ENCODE measurements around the gene H1-8. TPM values are rescaled to one million over a fixed set of nuclear protein-coding genes. Genes with fewer than 3 reads are reported as not detected.
"Not testable (repeated sequence)": the region's sequence is repeated elsewhere in the genome, so short reads cannot be mapped to it uniquely, and the experiment has no call there.

The H1-8 gene, protein sequence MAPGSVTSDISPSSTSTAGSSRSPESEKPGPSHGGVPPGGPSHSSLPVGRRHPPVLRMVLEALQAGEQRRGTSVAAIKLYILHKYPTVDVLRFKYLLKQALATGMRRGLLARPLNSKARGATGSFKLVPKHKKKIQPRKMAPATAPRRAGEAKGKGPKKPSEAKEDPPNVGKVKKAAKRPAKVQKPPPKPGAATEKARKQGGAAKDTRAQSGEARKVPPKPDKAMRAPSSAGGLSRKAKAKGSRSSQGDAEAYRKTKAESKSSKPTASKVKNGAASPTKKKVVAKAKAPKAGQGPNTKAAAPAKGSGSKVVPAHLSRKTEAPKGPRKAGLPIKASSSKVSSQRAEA
- not detected for total RNA-seq

DNA sequence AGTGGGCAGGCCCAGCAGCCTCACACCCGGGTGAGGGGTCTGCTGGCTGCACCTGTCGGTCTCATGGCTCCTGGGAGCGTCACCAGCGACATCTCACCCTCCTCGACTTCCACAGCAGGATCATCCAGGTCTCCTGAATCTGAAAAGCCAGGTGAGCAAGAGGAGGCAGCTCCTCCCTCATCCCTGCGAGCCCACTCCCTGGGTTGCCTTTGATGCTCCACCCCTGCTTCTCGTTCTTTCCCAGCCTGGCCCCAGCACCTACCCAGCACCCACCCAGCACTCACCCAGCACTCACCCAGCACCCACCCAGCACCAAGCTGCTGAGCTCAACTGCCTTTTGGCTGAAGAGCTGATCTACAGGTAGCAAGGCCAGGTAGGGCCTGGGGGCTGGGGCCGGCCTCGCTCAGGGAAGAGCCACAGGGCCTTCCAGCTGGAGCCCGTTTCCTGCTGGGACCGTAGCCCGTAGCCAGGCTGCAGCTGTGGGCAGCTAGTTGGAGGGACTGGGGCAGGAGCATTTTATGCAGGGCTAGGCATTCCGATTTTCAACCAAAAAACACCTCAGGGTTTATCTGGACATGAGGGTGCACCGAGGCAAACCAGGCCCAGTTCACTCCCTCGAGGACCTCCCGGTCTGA, at the start of gene H1-8:
Gene H1-8, plus strand, starts transcription at position 20 of the 635 bp plus-strand sequence. Its CDS starts 44 bp downstream, at position 64.
- DNase-seq: no peak

DNA sequence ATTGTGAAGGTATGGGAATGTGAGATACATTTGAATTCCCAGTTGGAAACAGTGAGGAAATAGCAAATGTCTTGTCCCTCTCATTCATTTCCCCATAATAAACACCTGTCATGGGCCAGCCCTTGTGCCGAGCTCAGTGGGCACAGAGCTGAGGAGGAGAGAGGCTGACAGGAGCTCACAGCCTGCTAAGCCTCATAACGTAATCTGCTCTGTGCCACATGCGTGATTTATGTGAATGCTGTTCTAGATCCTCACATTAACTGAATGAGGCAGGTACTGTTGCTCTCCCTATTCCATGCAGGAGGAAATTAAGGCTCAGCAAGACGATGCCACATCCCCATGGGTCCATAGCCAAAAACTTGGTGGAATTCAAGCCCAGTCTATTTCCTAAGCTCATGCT, 49.8 kb upstream of the H1-8 start:
- no peak for DNase-seq

DNA sequence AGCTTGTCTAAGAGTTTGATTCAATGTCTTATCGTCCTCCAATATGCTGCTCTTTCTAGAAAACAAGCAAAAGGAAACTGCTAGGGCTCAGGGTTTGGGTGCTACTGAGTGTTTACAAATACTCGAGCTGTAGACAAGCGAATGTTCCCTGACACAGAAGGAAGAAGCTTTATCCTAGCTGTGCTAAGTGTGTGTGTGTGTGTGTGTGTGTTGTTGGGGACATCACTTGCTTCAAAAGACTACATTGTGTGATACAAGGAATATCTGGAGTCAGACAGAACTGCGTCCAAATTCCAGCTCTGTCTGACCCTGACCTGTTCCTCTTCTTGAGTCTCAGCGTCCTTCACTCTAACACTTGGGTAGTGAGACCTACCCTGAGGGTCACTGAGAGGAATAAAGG, 48.5 kb upstream of the H1-8 start:
- not testable (repeated sequence) for DNase-seq

DNA sequence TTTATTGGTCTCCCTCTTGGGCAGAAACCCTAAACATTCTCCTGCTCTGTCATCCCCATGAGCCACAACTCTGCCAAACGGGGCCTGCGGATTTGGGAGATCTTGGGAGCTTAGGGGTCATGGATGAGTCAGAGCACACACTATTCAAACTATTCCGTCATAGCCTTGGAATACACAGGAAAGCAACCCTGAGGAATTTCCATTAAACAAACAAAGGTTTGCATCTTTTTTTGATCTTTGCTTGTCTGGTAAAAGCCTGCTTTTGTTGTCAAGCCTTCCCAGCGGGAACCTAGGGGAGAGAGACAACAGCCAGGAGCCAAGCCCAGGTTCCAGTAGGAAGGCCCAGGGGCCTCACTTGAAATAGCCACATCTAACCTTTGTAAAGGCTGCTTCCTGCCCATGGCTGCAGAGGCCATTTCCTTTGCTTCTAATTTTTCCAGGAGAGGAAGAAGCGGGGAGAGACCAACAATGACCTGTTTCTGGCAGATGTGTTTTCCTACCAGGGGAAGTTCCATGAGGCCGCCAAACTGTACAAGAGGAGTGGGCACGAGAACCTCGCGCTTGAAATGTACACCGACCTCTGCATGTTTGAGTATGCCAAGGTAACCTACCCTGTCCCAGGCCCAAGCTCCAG, 47.9 kb upstream of the H1-8 start:
- DNase-seq: not testable (repeated sequence)

DNA sequence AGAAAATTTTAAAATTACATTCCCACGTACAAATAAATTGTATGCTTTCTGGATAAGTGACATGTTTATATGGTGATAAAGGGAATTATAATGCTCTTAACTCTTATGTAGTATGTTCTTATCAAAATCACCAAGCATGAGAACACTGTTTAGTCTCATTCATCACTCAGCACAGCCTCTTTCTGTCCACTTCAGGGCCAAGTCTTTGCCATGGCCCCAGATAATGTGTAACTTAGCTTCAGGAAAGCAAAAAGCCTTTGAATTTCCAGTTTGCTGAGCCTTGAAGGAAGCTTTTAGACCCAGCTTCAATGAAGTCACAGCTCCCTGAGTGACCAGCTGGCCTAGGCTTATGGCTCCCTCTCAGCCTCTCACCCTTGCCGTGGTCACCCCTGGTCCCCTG, 45.1 kb upstream of the H1-8 start:
- not testable (repeated sequence) for DNase-seq

DNA sequence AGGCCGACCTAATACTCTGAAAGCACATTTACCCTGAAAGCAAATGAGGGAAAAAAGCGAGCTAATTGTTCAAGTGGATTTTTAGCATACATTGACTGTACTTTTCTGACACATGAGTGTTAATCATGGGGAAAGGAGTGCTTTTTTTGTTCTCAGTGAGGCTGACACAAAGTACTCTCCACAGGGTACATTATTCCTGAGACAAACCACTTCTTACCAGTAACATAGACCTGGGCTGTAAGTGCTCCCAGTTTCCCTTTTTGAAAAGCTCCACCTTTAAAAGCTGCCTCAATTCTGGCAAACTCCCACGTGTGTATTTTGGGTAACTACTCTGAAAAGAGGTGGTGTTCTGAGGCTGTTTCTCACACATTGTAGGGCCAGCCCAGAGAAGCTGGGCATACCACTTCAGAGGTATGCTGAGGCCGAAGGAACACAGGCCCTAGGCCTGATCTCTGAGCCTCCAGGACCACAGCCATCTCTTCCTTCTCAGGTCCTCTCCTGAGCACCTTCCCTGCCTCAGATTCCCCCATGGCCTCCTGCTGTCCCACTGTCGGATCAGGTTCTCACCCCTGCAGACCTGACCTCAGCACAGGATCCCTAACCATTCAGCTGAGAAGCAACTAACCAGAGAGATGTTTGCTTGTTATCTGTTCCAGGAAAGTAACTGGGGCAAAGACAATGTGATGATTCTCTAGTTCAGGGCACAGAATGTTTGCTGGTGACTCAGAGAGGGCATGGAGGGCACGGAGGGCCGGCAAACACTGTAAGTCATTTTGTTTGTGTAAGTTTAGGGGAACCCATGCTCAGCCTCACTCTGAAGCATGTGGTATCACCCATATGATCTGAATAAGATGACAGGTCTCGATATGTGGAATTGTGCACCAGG, 44.1 kb upstream of the H1-8 start:
- DNase-seq: peak; percentile 19

DNA sequence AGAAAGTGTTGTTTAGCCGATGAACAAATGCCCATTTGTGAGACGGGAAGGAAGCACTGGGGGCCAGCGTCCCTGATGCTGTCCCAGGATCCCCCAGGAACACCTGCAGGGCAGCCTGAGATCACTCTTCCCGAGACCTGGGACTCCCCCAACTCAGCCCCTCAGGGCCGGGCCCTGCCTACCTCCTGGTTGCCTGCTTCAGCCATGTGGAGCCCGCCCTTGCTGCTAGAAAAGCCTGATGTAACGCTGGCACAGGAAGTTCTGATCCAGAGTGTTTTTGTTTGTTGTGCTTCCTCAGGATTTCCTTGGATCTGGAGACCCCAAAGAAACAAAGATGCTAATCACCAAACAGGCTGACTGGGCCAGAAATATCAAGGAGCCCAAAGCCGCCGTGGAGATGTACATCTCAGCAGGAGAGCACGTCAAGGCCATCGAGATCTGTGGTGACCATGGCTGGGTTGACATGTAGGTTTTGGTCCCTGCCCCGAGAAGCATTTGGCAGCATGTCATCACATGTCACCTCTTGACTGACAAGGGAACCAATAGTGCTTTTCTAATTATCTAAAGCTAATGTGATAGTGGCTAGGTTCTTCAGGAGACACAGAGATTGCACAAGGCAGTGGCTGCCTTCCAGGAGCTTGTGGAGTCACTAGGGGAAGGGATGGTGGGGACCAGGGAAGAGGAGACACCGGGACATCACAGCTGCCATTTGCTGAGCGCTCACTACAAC, 43.2 kb upstream of the H1-8 start:
- not testable (repeated sequence) for DNase-seq

DNA sequence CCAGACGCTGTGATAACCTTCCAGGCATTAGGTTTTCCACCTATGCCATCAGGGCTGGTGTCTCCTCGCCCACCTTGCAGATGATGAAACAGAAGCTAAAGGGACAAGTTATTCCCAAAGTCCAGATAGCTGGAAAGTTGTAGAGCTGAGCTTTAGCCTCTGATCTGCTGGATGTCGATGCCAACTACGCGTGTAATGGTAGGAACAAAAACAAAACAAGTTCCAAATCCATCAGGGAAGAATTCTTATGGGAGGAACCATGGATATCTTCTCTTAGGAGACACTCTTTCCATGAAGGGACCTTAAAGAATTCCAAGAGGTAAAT, 42.7 kb upstream of the H1-8 start:
- DNase-seq: no peak

DNA sequence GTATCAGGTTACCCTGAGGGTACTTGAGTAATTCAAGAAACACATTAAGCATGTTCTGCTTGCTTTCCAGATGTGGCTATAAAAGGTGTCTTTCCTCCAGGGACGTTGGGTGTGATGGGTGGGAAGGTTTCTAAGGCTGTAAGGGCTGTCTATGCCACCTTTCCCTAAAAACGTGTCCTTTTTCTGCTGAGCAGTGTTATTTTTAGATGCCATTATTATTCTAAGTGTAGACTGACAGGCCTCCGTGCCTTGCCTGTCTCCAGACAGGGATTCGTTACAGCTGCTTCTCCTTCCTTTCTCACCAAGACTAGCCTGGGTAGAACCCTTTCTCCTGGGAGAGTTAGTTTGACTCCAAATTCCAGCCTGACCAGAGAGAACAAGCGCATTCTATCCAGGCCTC, 41.3 kb upstream of the H1-8 start:
- no peak for DNase-seq

DNA sequence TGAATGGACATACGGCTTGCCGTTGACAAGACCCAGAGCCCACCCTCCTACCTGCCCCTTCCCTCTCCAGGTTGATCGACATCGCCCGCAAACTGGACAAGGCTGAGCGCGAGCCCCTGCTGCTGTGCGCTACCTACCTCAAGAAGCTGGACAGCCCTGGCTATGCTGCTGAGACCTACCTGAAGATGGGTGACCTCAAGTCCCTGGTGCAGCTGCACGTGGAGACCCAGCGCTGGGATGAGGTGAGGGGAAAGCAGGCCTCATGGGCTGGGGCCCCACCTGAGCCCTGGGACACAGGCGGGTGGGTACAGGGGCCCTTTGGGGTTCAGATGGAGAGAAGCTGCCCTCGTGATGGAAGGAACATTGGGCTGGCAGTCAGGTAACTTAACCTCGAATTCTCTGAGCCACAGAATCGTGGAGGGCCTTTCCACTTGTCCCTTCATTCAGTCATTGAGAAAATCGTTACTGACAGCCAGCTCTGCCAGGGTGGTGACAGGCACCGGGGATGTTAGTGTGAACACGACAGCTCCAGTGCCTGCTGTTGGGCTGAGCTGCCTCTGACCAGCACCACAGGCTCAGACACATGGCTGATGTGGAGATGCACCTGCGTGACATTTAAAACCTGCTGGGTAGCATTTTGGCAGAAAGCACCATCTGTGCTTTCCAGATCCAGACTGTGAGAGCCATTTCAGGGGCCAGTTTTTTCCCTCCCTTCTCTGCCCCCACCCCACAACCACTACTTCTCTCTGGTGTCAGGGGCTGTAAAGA, 40.1 kb upstream of the H1-8 start:
- no peak for DNase-seq

DNA sequence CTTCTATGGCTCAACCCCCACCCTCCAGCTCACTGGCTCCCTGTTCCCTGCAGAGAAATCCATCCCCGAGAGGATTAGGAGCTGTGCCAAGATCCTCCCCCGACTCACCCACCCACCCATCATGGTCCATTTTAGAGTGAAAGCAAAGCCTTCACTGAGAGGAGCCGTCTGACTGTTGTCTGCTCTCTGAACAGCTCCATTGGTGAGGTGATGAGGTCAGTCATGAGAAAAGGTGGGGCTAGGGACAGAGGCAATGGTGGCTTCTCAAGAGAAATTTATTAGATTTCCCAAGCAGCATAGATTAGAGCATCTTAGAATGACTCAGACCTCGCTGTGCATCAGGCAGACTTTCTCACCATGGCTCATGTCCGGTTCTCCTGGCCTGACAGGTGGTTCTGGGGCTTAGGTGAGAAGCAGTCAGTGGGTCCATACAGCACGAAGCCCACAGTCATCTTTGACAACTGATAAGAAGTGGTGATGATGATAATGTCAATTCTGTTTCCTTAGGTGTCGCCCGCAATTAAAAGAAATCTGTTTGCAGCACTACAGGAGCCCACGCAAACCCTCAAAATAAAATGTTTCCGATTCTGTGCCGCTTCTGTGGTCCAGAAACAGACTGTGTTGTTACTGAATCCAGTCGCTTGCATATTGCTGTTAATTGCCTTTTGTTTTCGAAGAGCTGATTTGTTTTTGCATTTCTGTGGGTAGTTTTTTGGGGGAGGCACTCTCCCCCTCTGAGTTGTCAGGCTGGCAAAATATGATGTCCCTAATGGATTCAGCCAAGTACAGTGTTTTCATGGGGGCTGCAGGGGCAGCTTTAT, 39.3 kb upstream of the H1-8 start:
- DNase-seq: no peak

DNA sequence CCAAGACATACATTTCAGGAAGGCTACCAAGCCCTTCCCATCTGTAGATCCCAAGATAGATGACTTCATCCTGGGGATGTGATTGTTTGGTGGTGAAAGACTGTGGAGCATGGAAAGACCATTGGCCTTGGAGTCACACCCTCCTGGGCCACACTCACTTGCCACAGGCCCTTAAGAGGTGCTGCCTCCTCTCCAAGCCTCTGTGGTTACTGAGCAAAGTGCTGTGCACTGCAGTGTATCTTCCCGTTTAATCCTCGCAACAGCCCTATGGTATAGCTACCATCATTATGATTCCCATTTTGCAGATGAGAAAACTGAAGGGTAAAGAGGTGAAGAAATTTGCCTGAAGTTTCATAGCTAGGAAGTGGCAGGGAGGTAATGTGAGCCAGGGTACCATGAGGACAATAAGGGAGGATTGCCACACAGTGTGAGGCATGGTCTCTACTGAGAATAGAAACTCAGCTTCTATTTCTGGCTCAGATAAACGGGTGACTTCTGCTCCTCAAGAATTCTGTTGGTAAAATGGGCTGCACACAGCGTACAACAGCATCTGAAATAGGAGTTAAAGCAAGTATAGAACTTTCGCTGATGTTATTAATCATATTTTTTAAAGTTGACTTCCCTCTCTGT, 38.4 kb upstream of the H1-8 start:
- DNase-seq: no peak

DNA sequence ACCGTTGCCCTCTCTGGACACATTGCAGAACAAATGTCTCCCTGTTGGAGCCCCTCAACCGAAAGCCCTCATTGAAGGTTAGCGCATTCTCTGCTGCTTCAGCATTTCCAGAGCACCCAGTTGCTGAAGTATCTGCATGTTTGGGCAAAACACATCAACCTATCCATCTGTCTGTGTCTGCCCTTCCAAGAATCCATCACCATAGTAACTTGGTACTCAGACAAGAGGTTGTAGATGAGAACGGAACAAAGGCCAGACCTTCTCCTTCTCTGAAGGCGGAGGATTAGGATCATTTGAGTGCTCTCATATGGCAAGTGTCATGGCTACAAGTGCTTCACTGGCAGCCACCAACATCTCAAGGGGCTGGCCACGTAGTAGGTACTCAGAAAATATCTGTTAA, 37.6 kb upstream of the H1-8 start:
- DNase-seq: no peak

DNA sequence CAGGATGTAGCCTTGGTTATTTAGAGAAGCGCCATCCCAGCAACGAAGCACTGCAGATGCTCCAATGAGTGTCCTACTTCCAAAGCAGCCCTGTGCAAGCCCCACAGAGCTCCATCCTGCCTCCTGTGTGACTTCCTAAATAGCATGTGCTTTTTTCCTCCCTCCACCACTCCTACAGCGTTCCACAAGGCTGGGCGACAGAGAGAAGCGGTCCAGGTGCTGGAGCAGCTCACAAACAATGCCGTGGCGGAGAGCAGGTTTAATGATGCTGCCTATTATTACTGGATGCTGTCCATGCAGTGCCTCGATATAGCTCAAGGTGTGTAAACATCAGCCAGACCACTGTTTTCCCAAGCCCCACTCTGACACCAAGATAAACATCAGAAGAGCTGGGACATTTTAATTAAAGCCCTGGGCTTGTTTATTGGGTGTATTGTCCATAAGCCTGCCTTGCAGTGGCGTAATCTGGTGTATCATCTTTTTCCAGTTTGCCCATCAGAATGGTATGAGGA, 36.7 kb upstream of the H1-8 start:
- DNase-seq: peak; percentile 61

DNA sequence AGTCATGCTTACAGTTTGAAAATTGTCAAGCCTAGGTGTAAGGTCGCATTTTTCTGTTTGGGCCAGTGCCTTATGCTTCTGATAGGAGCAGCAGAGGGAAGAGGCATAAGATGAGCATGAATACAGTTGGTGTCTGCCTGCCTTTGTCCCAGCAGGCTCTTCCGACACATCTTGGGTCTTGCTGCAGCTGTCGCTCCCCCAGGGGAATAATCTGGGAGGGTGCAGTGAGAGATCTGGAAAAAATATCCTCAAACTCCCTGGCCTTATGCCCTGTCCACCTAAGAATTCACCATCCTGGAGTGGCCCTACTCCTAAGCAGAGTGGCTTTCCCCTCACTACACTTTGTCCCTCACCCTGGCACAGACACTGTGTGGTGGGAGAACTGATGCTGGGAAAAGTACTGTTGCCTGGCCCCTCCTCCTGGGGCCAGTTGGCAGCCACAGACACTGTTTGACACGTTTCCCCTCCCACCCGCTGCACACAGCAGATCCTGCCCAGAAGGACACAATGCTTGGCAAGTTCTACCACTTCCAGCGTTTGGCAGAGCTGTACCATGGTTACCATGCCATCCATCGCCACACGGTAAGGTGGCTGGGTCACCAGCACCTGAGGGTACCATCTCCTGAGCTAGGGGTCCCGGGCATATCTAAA, 35.7 kb upstream of the H1-8 start:
- DNase-seq: peak; percentile 68

DNA sequence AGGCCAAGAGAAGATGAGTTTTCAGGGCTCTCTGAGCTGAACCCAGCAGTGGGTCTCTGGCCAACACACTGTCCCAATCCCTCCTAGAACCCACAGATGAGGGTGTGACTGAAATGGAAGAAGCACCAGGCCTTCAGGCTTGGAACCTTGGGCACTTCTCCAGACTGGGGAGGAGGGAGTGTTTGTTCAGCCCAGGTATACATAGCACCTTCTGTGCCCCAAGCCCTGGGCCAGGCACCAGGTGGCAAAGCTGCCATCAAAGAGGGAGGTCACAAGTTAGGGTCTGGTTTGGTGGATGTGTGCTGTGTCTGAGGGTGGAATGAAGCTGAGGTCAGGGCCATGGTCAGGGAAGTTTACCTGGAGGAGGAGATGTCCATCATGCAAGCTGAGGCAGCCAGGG, 30.4 kb upstream of the H1-8 start:
- no peak for DNase-seq

DNA sequence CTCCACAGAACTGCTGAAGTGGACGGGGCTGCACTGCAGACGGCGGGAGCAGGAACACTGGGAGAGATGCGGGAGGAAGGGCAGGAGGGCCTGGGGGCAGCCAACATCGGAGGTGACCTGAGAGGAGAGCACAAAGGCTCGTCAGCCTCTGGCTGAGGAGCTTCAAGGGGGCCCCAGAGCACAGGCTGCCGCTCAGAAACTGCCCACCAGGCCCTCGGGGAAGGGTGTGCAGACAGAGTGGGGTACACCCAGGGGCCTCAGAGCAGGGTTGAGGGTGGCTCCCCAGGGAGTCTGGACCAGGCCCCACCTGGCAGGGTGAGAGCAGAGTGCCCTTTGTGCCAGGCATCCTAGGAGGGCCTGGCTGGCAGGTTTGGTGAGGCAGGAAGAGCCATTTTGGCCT, 29.3 kb upstream of the H1-8 start:
- no peak for DNase-seq

DNA sequence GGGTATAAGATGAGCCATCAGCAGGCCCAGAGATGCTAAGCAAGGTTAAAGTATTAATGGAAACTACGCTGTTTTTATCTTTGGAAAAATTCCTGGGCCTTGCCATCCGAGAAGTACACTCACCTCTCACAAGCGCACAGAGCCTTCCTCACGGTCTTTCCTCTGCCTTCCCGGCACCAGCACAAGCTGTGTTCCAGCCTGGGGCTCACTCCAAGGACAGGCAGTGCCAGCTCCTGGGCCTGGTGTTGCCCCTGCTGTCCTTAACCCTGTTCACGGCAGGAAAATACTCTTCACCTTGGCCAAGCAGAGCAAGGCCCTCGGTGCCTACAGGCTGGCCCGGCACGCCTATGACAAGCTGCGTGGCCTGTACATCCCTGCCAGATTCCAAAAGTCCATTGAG, 28.9 kb upstream of the H1-8 start:
- DNase-seq: no peak

DNA sequence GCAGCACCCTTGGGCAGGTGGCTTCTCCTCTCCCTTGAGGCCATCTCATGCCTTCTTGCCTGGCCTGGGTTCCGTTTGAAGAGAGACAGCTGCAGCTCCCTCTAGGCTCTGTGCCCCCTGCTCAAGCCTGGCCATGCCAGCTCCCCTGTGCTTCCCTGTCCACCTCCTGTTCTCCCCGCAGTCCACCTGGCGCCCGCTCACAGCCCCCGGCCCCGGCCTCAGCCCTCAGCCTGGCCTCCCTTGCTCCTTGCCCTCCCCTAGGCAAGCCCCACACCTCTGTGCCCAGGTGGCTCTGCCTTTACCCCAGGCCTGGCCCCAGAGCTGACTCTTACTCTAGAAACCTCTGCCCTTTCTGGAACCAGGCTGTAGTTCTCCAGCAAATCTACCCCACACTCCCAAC, 28.4 kb upstream of the H1-8 start:
- no peak for DNase-seq

Measured in occipital lobe (tissue), 2 donors.